ENCODE measurements around the gene SLC27A6.

SLC27A6 gene

DNA sequence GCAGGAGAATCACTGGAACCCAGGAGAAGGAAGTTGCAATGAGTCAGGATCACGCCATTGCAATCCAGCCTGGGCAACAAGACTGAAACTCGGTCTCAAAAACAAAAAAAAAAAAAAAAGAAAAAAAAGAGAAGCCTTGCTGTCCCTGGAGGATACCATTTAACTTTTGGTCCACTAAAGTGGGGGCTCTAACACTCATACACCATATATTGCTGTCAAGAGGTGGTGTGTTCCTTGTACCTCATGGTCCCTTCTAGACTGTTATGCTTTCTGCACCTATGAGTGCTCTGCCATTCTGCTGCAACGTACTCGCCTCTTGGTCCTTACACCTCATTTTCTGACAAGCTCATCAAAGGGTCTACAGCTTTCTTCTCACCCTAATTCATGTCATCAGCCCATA, 77.0 kb downstream of the SLC27A6 start:
- H3K4me3 ChIP-seq (ENCODE audit: low read depth, low read length) = no peak overlapping the region
- no peak for DNase-seq (ENCODE audit: low read depth, low spot score)
- in situ Hi-C loops (cut with HindIII; ENCODE audit: low sequenced_read_pairs) = no loop called here
- TF ChIP-seq, protein P1, sequence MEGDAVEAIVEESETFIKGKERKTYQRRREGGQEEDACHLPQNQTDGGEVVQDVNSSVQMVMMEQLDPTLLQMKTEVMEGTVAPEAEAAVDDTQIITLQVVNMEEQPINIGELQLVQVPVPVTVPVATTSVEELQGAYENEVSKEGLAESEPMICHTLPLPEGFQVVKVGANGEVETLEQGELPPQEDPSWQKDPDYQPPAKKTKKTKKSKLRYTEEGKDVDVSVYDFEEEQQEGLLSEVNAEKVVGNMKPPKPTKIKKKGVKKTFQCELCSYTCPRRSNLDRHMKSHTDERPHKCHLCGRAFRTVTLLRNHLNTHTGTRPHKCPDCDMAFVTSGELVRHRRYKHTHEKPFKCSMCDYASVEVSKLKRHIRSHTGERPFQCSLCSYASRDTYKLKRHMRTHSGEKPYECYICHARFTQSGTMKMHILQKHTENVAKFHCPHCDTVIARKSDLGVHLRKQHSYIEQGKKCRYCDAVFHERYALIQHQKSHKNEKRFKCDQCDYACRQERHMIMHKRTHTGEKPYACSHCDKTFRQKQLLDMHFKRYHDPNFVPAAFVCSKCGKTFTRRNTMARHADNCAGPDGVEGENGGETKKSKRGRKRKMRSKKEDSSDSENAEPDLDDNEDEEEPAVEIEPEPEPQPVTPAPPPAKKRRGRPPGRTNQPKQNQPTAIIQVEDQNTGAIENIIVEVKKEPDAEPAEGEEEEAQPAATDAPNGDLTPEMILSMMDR (IDR thresholded peaks at IDR 0.05; ENCODE audit: low read depth, low read length) = no peak

DNA sequence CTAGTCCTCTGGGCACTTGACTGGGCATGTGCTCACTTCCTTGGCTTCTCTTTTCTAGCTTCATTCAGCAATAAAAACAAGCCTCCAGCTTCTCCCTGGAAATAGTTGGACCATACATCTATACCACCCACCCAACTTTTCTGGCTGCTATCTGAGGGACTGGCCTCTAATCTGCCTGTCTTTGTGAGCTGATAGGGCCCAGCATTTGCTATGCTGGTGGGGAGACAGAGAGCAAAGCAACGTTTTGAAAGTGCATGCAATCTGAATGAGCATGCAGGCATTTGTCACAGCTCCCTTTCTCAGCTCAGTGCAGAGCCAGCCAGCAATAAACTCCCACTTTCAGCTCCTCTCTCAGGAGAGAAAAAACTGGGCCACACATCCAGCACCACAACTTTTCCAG, 78.6 kb downstream of the SLC27A6 start:
- DNase-seq (ENCODE audit: low read depth, low spot score) = no peak
- in situ Hi-C loops (cut with HindIII; ENCODE audit: low sequenced_read_pairs) = no loop called here
- H3K4me3 ChIP-seq (ENCODE audit: low read depth, low read length) = no peak overlapping the region
- TF ChIP-seq, protein P1 (IDR thresholded peaks at IDR 0.05; ENCODE audit: low read depth, low read length) = no peak

DNA sequence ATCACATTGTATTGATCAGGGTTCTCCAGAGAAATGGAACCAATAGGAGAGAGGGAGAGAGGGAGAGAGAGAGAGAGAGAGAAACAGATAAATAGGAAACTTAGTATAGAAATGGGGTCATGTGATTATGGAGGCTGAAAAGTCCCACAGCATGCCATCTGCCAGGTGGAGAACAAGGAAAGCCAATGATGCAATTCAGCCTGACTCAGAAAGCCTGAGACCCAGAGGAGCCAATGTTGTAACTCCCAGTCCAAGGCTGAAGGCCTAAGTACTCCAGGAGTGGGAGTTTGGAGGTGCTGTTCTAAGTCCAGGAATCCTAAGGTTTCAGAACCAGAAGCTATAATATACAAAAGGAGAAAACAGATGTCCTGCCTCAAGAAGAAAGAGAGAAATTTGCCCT, 80.9 kb downstream of the SLC27A6 start:
- TF ChIP-seq, protein P1 (IDR thresholded peaks at IDR 0.05; ENCODE audit: low read depth, low read length) = no peak
- no peak overlapping the region for H3K4me3 ChIP-seq (ENCODE audit: low read depth, low read length)
- no peak for DNase-seq (ENCODE audit: low read depth, low spot score)
- in situ Hi-C loops (cut with HindIII; ENCODE audit: low sequenced_read_pairs) = no loop called here

DNA sequence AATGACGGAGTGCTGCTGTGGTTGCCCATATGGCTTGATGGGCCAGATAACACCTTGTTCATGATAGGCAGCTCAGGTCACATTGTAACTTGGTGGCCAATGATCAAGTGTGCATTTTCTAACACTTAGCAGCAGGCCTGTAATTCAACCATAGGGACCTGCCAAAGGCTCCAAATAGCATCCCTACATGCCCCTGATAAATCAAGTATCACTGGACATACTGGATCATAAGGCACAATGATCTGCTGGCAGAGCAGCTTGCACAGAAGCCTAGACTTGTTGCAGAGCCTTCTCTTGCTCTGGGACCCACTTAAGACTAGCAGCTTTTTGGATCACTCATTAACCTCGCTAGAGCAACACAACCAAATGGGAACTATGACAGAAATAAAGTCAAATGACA, 83.2 kb downstream of the SLC27A6 start:
- in situ Hi-C loops (cut with HindIII; ENCODE audit: low sequenced_read_pairs) = no loop called here
- TF ChIP-seq, protein P1 (IDR thresholded peaks at IDR 0.05; ENCODE audit: low read depth, low read length) = no peak
- DNase-seq (ENCODE audit: low read depth, low spot score) = no peak
- no peak overlapping the region for H3K4me3 ChIP-seq (ENCODE audit: low read depth, low read length)

DNA sequence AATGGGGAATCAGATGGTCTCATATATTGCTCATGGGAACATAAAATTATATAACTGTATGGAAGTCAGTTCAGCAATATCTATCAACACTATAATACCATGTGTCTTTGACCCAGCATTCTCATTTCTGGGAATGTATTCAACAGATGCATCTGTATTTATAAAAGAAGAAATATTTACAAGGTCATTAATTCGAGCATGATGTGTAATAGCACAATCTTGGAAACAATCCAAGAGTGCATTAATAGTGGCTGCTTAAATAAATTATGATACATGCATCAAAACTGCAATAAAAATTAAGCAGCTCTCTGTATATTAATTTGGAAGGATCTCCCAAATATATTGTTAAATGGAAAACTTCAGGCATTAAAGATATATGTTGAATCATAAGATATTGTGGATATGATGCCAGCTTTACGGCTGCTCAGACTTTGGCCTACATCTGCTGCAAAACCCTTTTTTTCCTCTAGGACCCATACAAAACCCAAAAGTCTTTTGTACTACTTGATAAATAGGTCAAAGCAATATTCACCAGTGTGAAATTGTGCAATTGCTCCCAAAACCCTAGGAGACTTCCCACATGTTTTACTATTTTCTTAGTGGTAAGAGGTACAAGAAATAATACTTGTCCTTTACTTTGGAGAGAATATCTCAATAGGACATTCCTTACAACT, 84.0 kb downstream of the SLC27A6 start:
- DNase-seq (ENCODE audit: low read depth, low spot score) = no peak
- in situ Hi-C loops (cut with HindIII; ENCODE audit: low sequenced_read_pairs) = no loop called here
- TF ChIP-seq, protein P1 (IDR thresholded peaks at IDR 0.05; ENCODE audit: low read depth, low read length) = no peak
- no peak overlapping the region for H3K4me3 ChIP-seq (ENCODE audit: low read depth, low read length)

DNA sequence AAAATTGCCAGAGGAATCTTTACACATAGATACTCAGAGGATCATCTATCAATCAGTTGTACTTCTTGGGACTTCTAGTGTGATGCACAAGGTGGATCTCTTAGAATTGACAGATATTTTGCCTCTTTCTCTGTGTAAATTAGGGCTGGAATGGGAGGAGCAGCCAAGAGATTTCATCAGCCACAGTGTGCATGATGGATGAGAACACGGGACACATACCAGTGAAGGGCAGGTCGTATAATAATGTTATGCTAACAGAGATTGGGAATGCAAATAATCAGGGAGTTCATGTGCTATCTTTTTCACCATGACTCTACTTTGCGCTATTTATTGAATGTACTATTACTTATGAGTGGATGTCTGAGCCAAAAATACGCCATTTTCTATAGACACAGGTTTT, 86.0 kb downstream of the SLC27A6 start:
- H3K4me3 ChIP-seq (ENCODE audit: low read depth, low read length) = no peak overlapping the region
- no peak for DNase-seq (ENCODE audit: low read depth, low spot score)
- TF ChIP-seq, protein P1 (IDR thresholded peaks at IDR 0.05; ENCODE audit: low read depth, low read length) = no peak
- in situ Hi-C loops (cut with HindIII; ENCODE audit: low sequenced_read_pairs) = no loop called here
